Mammary epithelial cell (primary cell): ENCODE measurements around the gene DOCK8.

Experiments used
- CTCF ChIP-seq, 2 donors: IDR thresholded peaks in 1 of 2; conservative IDR thresholded peaks in 1 of 2; 2 replicates each; pipeline ENCODE4 v1.5.1; 2011 to 2012; ENCODE audit warnings: inconsistent platforms in 2 of 2, low read length in 2 of 2, mild to moderate bottlenecking in 2 of 2, control low read depth in 1 of 2, low read depth in 1 of 2; ENCODE audit not compliant: insufficient read depth in 1 of 2; ENCODE audit errors: extremely low read depth in 1 of 2
- EZH2 ChIP-seq: IDR thresholded peaks from 2 replicates; pipeline ENCODE4 v1.6.1; 2012; ENCODE audit warnings: low read length, inconsistent platforms, borderline replicate concordance

- TF ChIP-seq CTCF (conservative IDR thresholded peaks at IDR 0.05 in 1 of 2, IDR thresholded peaks at IDR 0.05 in 1 of 2; ENCODE audit: extremely low read depth in 1 of 2, insufficient read depth in 1 of 2, low read depth in 1 of 2, low read length in 2 of 2) (no peak), EZH2 (no peak)
Measured at GRCh38 chr9:278651-279050, 64.0 kb downstream of the DOCK8 start.
